Glomerular visceral epithelial cell (primary cell): ENCODE results near the gene ZXDC.

Source experiments
- DNase-seq: peaks from one replicate; pipeline ENCODE4 v3.0.0-alpha.2; 2016; ENCODE audit errors: extremely low spot score

The ZXDC gene

GRCh38 chr3:126490619-126491018 is 14.9 kb upstream of the ZXDC start:
- DNase-seq = no peak

GRCh38 chr3:126488886-126489569 is 13.3 kb upstream of the ZXDC start:
- no peak for DNase-seq

GRCh38 chr3:126488185-126488584 is 12.5 kb upstream of the ZXDC start:
- DNase-seq = no peak

- no peak for DNase-seq
Measured at GRCh38 chr3:126487151-126487771, 11.6 kb upstream of the ZXDC start.

GRCh38 chr3:126486360-126486847 is 10.7 kb upstream of the ZXDC start:
- DNase-seq = no peak

GRCh38 chr3:126485956-126486355 is 10.3 kb upstream of the ZXDC start:
- DNase-seq = no peak

- DNase-seq = no peak
Measured at GRCh38 chr3:126485176-126485897, 9.6 kb upstream of the ZXDC start.

- DNase-seq = no peak
Measured at GRCh38 chr3:126484662-126485061, 9.0 kb upstream of the ZXDC start.

GRCh38 chr3:126484148-126484547 is 8.5 kb upstream of the ZXDC start:
- no peak for DNase-seq

- DNase-seq = no peak
Measured at GRCh38 chr3:126483321-126483761, 7.7 kb upstream of the ZXDC start.

- DNase-seq = no peak
Measured at GRCh38 chr3:126482503-126483255, 7.0 kb upstream of the ZXDC start.

- peak; percentile 68 for DNase-seq
Measured at GRCh38 chr3:126481808-126482502, 6.3 kb upstream of the ZXDC start.

GRCh38 chr3:126480861-126481260 is 5.2 kb upstream of the ZXDC start:
- DNase-seq = no peak

GRCh38 chr3:126480206-126480605 is 4.5 kb upstream of the ZXDC start:
- no peak for DNase-seq

GRCh38 chr3:126479642-126480041 is 4.0 kb upstream of the ZXDC start:
- no peak for DNase-seq

GRCh38 chr3:126478581-126479310 is 3.1 kb upstream of the ZXDC start:
- DNase-seq = no peak

GRCh38 chr3:126477061-126477380 is 1.3 kb upstream of the ZXDC start:
- no peak for DNase-seq

- no peak for DNase-seq
Measured at GRCh38 chr3:126476166-126477060, 722 bp upstream of the ZXDC start.

GRCh38 chr3:126474498-126475412 is 936 bp downstream of the ZXDC start:
- peak; percentile 44 for DNase-seq
